K562 (cell line): ENCODE data around the gene CYTH1. TPM values are rescaled to one million over a fixed set of nuclear protein-coding genes. Genes with fewer than 3 reads are reported as not detected.

Experiments
- ZEB2 ChIP-seq: fragments of 450-650 bp; IDR thresholded peaks from 2 replicates; pipeline ENCODE4 v1.6.1; 2016
- polyA plus RNA-seq, 8 experiments: library from polyadenylated mRNA; depleted of rRNA in 4 of 8; stranded (reverse) in 5 of 8; unstranded in 3 of 8; fragments of >200 nt; fragmentation: Nextera tagmentation in 2 of 8; fragmentation: Illumina TruSeq in 1 of 8; extraction: Ambion mirVana in 2 of 8; extraction: Trizol in 1 of 8; gene quantifications; 2 replicates each; pipeline versions ENCODE4 v1.2.1 to v1.2.3, GENCODE V29; 2011 to 2014; ENCODE audit warnings: inconsistent platforms in 1 of 8, missing spikeins in 1 of 8
- total RNA-seq, 7 experiments: library from RNA; depleted of rRNA in 6 of 7; stranded (reverse); fragments of >200 nt in 6 of 7; fragmentation: Illumina TruSeq in 2 of 7; extraction: Trizol in 2 of 7; gene quantifications; 2 replicates each; pipeline versions ENCODE4 v1.2.1 to v1.2.3, GENCODE V29; 2011 to 2021; ENCODE audit warnings: low replicate concordance in 1 of 7
- TF ChIP-seq, protein P1 (sequence below), 2 experiments: fragments of 450-650 bp in 1 of 2; sonication (generic) in 1 of 2; formaldehyde crosslinking in 1 of 2; IDR thresholded peaks; 2 replicates each; pipeline versions ENCODE4 v1.7.1 to v1.9.0; 2016 to 2022; ENCODE audit warnings: inconsistent platforms in 1 of 2, mild to moderate bottlenecking in 1 of 2, missing genetic modification reagents in 1 of 2
- TF ChIP-seq, protein P2 (sequence below), 2 experiments: fragments of 450-650 bp; IDR thresholded peaks; 2 replicates each; pipeline ENCODE4 v1.6.1; 2016; ENCODE audit warnings: mild to moderate bottlenecking in 2 of 2, borderline replicate concordance in 1 of 2, low read depth in 1 of 2, moderate library complexity in 1 of 2

Gene CYTH1
- total and polyA plus RNA-seq, 9 of the 15 experiments (the other 6 are each of a cell fraction or from before 2014, with no cell fraction given): 0.52 to 27.7 (median 16.8) TPM

DNA sequence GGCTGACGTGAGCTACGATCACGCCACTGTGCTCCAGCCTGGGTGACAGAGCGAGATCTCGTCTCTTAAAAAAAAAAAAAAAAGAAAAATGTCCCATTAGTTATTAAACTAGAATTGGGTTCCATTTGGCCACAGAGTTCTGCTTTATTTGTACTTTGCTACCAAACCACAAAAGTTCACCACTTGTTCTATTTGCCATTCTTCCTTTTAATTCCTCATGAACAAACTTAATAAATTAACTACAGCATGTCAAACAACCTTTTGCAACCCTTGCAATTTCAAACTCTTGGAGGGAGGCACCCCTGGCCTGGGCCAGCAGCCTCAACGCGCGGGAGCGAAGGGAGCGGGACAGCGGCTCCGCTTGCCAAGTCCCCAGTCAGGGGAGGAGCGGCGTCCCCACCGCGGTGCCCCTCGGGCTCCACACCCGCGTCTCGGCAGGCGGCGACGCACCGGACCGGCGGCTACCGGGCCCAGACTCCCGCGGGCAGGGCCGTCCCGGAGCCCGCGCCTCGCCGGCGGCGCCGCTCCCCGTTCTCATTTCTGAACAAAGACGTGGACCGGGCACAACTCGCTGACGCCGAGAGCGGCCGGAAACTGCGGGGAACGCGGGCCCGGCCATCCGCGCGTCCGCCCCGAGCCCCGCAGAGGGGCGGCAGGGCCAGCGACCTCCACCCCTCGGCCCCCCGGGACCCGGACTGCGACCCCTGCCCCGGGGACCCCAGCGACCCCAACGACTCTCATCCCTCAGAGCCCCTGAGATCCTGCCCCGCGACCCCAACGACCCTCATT is 775 bp downstream of the CYTH1 start (continued):
- TF ChIP-seq, protein P1, sequence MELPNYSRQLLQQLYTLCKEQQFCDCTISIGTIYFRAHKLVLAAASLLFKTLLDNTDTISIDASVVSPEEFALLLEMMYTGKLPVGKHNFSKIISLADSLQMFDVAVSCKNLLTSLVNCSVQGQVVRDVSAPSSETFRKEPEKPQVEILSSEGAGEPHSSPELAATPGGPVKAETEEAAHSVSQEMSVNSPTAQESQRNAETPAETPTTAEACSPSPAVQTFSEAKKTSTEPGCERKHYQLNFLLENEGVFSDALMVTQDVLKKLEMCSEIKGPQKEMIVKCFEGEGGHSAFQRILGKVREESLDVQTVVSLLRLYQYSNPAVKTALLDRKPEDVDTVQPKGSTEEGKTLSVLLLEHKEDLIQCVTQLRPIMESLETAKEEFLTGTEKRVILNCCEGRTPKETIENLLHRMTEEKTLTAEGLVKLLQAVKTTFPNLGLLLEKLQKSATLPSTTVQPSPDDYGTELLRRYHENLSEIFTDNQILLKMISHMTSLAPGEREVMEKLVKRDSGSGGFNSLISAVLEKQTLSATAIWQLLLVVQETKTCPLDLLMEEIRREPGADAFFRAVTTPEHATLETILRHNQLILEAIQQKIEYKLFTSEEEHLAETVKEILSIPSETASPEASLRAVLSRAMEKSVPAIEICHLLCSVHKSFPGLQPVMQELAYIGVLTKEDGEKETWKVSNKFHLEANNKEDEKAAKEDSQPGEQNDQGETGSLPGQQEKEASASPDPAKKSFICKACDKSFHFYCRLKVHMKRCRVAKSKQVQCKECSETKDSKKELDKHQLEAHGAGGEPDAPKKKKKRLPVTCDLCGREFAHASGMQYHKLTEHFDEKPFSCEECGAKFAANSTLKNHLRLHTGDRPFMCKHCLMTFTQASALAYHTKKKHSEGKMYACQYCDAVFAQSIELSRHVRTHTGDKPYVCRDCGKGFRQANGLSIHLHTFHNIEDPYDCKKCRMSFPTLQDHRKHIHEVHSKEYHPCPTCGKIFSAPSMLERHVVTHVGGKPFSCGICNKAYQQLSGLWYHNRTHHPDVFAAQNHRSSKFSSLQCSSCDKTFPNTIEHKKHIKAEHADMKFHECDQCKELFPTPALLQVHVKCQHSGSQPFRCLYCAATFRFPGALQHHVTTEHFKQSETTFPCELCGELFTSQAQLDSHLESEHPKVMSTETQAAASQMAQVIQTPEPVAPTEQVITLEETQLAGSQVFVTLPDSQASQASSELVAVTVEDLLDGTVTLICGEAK (IDR thresholded peaks at IDR 0.05): 0 out of 2 replicates have a peak, but pooled peaks have one; percentile 25
- TF ChIP-seq, protein P1 (CRISPR knock-in tag; IDR thresholded peaks at IDR 0.05): no peak
- no peak for TF ChIP-seq ZEB2
- TF ChIP-seq, protein P2, sequence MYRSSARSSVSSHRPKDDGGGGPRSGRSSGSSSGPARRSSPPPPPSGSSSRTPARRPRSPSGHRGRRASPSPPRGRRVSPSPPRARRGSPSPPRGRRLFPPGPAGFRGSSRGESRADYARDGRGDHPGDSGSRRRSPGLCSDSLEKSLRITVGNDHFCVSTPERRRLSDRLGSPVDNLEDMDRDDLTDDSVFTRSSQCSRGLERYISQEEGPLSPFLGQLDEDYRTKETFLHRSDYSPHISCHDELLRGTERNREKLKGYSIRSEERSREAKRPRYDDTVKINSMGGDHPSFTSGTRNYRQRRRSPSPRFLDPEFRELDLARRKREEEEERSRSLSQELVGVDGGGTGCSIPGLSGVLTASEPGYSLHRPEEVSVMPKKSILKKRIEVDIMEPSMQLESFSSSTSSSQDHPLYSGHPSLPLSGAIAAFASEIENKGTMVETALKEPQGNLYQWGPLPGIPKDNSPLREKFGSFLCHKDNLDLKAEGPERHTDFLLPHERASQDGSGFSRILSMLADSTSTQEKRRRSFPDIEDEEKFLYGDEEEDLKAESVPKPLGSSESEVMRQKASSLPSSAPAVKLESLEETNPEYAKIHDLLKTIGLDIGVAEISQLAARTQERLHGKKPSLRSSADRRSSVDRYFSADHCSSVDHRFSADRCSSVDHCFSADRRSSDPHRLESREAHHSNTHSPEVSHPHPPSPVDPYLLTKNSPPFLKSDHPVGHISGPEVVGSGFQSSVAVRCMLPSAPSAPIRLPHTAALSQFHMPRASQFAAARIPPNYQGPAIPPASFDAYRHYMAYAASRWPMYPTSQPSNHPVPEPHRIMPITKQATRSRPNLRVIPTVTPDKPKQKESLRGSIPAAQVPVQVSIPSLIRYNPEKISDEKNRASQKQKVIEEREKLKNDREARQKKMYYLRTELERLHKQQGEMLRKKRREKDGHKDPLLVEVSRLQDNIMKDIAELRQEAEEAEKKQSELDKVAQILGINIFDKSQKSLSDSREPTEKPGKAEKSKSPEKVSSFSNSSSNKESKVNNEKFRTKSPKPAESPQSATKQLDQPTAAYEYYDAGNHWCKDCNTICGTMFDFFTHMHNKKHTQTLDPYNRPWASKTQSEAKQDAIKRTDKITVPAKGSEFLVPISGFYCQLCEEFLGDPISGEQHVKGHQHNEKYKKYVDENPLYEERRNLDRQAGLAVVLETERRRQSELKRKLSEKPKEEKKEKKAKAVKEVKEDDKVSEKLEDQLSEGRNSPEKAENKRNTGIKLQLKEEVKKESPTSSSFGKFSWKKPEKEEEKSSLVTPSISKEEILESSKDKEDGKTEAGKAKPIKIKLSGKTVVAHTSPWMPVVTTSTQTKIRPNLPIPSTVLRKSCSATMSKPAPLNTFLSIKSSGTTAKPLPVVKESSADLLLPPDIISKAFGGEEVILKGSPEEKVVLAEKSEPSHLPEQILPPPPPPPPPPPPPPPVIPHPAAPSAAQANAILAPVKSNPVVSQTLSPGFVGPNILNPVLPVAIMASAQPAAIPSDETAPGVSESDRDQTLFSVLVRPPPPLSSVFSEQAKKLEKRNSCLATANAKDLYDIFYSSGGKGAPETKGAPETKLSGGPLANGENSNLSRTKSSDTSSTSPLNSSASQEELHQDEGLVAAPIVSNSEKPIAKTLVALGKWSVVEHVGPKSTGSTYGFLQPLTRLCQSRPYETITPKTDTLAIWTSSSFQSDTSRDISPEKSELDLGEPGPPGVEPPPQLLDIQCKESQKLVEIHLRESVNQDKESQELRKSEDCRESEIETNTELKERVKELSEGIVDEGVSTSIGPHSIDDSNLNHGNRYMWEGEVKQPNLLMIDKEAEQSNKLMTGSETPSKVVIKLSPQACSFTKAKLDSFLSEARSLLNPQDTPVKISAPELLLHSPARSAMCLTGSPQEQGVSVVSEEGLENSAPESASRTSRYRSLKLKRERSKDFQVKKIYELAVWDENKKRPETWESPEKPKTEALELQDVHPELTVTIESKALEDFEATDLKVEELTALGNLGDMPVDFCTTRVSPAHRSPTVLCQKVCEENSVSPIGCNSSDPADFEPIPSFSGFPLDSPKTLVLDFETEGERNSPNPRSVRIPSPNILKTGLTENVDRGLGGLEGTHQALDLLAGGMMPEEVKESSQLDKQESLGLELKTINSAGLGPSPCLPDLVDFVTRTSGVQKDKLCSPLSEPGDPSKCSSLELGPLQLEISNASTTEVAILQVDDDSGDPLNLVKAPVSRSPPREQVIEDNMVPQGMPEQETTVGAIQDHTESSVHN (IDR thresholded peaks at IDR 0.05; ENCODE audit: borderline replicate concordance in 1 of 2, low read depth in 1 of 2): no peak
